DMS79 treated with DMSO at 0.1 percent for 48 hours (cell line): Measurements from ENCODE around the gene FAR2.
"Not testable (repeated sequence)": the region's sequence is repeated elsewhere in the genome, so short reads cannot be mapped to it uniquely, and the experiment has no call there.

Source experiments
- DNase-seq: peaks from one replicate; lab custom pipeline; 2025; lab: John Stamatoyannopoulos, UW

FAR2 gene

DNA sequence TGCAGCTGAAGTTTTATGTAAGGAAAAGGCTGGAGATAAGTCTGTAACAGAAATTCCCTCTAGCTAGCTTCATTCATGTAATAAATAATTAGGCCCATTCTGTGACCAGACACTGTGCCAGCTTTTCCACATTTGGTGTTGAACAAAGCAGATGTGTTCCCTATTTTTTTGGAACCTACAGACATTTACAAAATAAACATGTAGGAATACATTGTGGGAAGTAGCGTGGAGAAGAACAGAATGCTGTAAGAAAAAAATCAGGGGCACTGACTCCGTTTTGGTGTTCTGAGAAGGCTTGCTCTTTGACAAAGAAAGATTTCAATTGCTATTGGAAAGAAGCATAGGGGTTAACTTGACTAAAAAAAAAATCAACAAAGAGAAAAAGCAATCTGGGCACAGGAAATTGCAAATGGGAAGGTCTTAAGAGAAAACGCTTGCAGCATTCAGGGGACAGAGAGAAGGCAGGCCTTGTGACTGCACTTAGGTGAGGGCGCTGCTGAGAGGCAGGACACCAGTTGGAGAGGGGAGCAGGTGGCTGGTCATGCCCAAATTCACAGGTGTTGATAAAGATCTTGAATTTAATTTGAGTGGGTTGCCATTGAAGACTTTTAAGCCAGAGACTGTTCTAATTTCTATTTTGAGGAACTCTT lies 4.0 kb downstream of the FAR2 start:
- peak; percentile 94 for DNase-seq

DNA sequence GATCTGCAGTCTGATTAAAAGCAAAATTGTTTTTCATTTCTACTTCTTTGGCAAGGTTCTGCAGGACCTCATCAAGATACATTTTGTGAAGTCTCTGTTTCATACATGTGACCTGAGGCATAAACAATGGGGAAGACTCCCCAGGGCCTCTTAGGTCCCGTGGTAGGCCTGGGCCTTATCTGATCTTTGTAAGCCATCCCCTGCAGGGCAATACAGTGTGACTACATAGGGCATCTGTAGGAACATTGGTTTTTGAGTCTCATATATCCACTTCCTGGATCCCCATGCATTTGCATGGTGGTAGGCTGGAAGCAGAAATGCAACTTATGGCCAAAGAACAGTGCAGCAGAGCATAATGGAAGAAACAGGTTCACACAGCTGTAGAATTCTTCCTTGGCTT lies 6.0 kb downstream of the FAR2 start:
- DNase-seq = no peak

DNA sequence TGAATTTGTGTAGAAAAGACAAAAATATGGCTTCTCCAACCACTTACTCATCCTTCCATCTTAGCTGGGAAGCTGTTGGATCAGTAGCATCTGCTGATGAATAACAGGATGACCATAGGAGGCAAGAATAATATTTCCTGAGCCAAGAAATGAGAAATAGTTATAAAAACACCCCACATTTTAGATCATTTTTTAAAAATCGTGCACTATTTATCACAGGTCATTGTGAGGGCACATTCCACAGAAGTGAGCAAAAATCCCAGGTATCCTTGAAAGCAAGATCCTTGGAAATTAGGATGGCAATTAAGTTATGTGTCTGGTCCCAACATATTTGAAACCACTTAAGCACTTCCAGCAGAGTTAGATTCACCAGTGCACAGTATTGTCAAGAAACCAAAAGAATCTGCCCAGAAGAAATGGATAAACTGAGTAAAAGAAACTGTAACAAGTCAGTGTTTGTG lies 8.4 kb downstream of the FAR2 start:
- no peak for DNase-seq

DNA sequence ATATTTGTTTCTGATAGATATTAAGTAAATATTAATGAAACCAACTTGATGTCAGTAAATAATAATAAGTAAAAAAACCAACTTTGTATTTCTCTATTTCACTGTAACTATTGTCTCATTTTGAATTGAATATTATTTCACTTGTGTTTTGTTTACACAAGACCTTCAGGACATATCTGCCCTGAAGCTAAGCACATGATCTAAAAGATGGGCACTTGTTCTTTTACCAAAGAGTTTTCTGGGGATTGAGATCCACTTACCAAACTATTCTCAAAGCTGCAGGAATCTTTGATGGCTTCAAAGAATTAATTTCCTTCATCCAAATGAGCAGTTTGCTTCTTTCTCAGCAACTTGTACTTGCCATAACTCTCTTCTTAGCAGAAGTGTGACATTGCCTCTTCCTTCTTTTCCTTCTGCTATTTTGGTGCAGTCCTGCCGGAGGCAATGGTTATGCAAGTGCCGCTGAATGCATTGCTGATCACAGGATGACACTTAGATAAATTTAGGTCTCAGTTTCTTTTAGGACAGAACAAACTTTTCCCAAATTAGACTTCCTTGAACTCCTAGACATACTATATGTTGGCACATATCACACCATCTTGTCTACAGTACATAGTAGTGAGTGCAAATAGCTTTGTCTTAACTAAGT lies 9.2 kb downstream of the FAR2 start:
- no peak for DNase-seq

DNA sequence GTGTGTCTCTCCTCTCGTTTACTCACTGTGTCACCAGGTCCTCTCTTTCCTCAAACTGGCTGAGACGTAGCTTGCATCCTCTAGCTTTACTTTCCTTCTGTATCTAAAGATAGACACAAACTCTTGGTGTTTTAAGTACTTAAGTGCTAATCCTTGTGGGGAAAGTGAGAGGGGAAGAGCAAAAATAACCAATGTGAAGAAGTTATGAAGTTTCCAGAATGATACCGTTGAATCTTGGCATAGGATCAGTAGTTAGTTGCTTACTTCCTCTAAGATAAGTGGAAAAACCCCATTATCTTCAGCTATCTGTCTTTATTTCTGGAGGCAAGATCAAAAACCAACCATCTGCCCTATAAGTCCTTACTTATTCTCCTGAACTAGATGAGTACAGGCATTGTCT lies 10.6 kb downstream of the FAR2 start:
- no peak for DNase-seq

DNA sequence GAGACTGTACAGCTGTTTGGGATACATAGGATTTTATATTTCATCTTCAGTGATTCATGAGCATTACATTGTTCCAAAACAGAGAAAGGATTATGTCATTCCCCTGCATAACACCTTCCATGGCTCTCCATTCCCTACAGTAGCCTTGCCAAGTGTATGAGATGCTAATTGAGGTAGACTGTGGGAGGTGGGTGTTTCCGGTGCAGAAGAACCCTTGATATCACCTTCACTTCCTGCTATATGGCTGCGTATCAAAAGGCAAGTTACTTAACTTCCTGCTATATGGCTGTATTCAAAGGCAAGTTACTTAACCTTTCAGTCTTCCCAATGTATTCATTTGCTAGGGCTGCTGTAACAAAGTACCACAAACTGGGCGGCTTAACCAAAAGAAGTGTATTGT lies 11.2 kb downstream of the FAR2 start:
- no peak for DNase-seq

DNA sequence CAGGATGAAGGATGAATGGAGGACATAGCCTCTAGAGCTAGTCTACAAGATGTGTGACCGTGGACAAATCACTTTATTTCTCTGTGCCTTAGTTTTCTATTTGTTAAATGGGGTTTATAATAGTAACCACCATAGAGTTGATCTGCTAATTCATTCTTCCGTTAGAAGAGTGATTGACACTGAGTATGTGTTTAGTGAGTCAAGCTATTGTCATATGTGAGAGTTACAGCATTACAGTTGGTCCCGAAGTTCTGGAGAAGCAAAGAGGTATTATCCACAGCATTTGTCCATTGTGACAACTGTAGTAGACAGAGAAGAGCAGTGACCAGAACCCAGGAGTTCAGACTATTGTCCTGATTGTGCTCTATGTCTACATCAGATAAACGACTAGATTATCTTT lies 14.1 kb downstream of the FAR2 start:
- DNase-seq = no peak

DNA sequence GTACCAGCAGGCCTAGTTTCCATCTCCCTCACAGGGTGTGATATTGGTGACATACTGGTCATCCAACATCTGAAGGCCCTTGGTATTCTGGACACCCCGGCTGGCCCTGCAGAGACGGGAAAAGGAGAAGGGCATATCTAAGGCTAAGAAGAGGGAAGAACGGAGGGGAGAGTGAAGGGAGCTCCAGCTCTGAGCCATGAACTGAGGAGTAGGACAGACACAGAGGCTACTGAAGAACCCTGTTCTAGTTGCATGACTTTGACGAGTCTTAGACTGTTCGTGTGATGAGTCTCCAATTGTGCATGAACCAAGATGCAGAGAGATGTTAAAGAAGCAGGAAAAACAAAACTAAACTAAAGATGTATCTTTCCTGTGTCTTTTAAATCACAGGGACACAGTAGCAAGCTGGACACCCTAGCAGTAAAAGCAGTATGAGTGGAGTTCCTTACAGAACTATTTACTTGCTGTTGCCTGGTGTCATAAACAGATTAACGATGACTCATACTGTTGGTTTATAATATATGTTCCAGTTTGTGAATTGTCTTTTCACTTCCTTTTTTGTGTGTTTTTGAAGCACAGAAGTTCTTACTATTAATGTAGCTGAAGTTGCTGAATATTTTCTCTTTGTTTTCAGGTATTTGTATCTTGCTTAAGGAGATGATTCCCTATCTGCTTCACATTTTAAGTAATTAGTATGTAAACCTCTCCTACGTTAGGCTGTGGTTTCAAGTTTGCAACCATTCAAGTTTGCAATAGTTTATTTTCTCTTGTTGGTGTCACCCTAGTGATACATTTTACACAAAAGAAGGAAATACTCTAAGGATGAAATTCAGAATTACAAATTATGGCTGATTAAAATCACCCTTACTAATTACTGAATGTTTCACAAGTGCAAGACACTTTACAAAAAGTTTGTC lies 15.7 kb downstream of the FAR2 start:
- DNase-seq = no peak

DNA sequence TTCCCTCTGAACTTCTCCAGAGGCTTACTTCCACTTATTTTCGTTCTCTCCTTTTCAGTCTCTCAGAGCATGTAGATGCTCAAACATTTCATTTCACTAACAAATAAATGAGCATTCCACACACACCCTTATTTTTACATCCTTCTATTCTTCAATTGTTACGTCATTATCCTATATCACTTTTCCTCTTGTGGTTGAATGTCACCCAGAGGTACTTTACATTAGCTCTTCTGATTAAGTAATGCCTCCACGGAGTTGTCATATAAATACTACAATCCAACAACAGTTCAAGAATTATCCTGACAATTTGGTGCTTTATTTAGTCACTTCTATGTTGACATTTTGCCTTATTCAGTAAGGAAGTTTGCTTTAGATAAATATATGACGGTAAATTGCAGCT lies 18.4 kb downstream of the FAR2 start:
- no peak for DNase-seq

DNA sequence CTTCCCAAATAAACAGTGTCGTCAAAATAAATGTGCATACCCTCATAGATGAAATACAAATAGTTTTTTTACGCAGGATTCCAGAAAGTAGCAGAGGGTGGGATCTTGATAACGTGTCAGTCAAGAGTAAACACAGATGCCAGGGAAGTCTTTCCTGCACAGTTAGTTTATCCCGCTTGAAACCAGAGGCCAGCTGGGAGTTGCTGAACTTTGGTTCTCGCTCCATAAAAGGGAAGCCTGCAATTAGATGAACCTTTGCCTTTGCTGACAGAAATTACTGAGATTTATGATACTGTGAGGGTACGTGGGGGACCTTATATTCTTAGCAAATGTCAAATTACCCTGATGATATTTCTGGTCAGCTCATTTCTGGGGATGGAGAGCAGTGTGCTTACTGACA lies 18.9 kb downstream of the FAR2 start:
- no peak for DNase-seq

DNA sequence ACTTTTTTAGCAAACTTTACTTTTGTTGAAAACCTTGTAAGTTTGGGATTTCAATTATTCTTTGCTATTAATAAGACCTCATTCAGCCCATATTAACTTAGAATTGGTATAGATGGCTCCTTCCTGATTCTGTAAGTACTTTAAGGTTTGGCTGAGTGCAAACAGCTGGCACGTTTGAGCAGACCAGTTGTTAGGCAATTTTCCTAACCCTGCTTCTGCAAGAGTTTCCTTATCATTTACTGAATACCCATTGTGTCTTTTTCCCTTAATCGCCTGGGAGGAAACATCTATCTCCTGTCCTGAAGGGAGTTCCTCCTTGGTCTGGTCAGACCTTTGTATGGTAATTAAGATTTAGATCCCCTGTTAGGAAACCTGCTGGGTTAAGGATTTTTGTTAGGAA lies 20.9 kb downstream of the FAR2 start:
- DNase-seq = not testable (repeated sequence)

DNA sequence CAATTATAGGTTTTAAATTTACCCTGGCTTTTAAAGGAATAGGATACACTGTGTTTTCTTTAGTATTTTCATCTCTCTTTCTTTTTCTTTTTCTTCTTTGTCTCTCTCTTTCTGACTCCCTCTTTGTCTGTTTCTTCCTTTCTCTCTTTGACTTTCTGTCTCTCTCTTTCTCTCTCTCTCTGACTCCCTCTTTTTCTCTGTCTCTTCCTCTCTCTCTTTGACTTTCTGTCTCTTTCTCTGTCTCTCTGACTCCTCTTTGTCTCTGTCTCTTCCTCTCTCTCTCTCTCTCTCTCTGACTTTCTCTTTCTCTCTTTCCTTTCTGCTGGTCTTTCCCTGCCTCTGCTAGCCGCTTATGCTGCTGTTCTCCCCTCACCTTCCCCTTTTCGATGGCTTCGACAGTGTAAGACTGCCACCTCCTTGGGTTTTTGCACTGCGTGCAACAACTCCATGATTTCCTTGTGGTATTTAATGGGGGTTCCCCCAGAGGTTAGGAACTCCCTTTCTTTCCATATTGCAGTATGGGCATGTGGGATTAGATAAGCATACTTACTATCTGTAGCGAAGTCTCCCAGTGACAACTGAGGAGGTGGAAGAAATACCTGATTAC lies 21.5 kb downstream of the FAR2 start:
- DNase-seq = not testable (repeated sequence)

DNA sequence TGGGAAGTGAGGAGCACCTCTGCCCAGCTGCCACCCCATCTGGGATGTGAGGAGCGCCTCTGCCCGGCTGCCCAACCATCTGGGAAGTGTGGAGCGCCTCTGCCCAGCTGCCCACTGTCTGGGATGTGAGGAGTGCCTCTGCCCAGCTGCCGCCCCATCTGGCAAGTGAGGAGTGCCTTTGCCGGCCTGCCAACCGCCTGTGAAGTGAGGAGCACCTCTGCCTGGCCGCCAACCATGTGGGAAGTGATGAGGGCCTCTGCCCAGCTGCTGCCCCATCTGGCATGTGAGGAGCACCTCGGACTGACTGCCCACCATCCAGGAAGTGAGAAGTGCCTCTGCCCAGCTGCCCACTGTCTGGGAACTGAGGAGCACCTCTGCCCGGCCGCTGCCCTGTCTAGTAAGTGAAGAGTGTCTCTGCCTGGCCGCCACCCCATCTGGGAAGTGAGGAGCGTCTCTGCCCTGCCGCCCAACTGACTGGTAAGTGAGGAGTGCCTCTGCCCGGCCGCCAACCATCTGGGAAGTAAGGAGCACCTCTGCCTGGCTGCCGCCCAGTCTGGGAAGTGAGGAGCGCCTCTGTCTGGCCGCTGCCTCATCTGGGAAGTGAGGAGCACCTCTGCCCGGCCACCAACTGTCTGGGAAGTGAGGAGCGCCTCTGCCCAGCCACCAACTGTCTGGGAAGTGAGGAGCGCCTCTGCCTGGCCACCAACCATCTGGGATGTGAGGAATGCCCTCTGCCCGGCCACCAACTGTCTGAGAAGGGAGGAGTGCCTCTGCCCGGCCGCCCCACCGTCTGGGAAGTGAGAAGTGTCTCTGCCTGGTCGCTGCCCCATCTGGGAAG lies 22.6 kb downstream of the FAR2 start:
- DNase-seq = no peak

DNA sequence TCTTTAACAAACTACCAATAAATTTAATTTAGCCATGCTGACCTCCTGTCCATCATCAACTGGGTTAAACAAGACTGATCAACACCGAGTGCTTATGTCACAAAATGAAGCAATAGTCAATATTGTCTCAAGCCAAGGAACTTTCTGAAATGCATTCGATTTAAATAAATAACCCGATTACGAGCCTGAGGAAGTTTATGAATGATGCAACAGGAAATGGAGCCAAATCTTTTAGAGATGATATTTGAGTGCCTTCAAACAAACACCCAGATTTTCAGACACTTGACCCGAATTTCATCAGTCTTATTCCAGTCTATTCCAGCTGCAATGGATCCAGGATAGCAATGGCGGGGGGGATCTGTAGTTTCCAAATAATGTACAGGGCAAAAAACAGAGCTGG lies 27.9 kb downstream of the FAR2 start:
- no peak for DNase-seq

DNA sequence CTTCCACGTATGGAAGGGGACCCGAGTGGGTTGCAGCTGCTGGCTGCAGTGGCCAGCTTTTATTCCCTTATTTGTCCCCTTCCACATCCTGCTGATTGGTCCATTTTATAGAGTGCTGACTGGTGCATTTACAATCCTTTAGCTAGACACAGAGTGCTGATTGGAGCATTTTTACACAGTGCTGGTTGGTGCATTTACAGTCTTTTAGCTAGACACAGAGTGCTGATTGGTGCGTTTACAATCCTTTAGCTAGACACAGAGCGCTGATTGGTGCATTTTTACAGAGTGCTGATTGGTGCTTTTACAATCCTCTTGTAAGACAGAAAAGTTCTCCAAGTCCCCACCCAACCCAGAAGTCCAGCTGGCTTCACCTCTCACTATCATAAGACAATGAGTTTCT lies 33.2 kb downstream of the FAR2 start:
- DNase-seq = not testable (repeated sequence)

DNA sequence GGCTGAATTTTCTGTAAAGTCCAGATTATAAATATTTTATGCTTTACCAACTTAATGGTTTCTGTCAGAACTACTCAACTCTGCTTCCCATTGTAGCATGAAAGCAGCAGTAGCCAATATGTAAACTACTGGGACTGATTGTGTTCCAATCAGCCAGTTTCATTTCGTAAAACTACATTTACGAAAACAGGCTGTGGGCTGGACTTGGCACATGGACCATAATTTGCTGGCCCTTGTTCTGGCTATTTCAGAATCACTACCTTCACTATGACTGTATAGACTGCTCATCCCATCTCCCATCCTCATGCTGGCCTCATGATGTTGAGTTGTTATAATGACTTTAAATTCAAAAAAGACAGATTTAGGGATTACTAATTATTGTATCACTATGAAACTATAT lies 38.7 kb downstream of the FAR2 start:
- no peak for DNase-seq

DNA sequence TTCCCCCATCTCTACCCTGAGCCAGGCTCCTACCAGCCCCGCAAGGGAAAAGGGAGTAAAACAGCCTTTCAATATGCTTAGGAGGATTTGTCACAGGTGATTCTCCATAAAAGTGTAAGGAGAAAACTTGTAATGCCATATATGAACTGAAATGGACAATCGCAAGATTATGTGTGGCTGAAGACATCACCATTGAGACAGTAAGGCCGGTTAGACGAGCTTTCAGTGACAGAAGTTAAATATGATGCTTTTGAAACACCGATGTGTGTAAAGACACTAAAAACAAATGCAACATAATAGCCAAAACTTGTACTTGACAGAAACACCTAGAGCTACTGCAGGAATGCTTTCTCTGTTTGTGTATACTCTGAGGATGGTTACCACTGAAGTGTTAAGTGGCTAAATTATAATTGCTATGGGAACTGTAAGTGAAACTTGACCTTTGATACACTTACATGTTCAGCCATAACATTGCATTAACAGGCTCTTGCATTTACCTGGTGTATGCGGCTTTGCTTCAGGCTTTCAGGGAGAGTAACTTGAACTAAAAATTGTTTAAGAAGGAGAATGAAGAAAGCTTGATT lies 42.3 kb downstream of the FAR2 start:
- no peak for DNase-seq

DNA sequence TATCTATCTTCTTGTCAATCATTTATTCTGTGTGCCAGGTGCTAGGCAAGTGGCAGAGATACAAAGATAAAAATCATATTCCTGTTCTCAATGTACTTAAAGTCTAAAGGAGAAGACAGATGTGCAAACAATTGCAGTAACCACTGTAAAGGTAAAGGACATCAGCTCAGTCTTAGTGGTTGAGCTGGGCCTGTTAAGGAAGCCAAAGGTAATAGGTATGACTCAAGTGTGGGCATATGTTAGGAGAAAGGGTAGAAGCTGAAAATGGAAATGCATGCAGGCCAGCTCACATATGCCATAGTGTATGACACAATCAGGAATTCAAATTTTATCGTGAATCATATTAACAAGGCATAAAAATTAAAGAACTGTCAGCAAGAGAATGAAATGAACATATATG lies 49.8 kb downstream of the FAR2 start:
- no peak for DNase-seq

DNA sequence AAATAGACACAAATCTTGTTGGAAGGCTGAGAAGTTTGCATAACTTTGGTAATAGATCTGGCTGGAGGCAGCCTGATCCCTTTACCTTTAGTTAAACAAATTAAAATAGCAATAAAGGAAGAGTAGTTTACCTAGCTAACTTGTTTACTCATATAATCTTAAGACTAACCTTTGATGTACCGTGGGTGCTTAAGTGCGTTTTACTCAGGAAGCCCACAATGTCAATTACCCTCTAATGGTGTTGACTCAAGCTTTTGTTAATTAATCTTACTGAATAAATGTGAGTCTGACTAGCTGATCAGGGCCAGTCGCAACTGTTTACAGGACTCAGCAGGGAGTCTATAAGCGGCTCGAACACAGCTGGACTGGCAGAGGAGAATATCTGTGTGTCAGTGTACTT lies 51.5 kb downstream of the FAR2 start:
- no peak for DNase-seq

DNA sequence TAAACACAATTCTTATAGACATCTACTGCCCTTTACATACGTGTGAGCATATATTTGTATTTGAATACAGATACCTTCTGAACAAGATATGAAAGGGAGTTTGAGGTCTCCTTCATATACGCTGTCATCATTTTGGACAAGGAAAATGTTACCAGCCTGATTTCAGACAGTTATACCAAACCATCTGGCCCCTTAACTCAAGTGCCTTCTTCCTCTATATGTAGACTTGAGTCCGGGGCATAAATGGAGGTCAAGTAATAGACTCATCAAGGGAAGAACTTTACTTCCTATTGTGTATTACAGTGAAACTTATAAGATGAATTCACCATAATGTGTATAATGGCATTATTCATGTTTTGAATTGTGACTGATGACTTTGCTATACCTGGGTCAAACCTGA lies 52.2 kb downstream of the FAR2 start:
- DNase-seq = no peak

DNA sequence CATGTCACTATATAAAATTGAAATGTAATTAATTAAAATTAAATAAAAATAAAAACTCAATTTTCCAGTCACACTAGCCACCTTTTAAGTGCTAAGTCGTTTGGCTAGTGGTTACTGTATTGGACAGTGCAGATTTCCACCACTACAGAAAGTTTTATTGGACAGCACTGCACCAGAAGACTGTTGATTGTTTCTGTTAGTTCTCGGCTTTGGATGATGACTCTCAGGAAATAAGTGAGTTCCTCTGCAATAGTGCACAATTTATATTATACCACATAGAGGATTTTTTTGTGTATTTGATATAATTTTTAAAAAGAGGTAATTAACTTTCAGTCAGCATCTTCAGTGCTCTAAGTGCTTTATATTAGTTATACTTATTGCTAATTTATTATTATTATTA lies 52.7 kb downstream of the FAR2 start:
- no peak for DNase-seq
